ENCODE measurements around the gene WDFY4. TPM values are rescaled to one million over a fixed set of nuclear protein-coding genes. Genes with fewer than 3 reads are reported as not detected.

The WDFY4 gene
- total RNA-seq, 1 donor from 2014 or later: 0.25 TPM

GRCh38 chr10:48943096-48943495 is 258.4 kb downstream of the WDFY4 start:
- no peak for DNase-seq (ENCODE audit: low read depth)
- Mint-ChIP-seq H3K4me3 (ENCODE audit: unreplicated experiment) (no peak overlapping the region), H3K4me1 (ENCODE audit: low read depth, unreplicated experiment) (no peaks in the 10 kb centered on the region), H3K36me3 (ENCODE audit: low read depth, unreplicated experiment) (no peaks in the 10 kb centered on the region), H3K27ac (ENCODE audit: unreplicated experiment) (no peak overlapping the region), H3K27me3 (ENCODE audit: low read depth, unreplicated experiment) (peaks cover 32% of the 10 kb centered on the region), H3K9me3 (ENCODE audit: unreplicated experiment) (no peaks in the 10 kb centered on the region)
- no peaks in the 10 kb centered on the region for H4K20me1 ChIP-seq (ENCODE audit: insufficient read depth, low read length)
- H3K27ac ChIP-seq (ENCODE audit: low read depth, low read length): no peak overlapping the region
- H3K9me3 ChIP-seq (ENCODE audit: insufficient read depth, low read depth, low read length): no peaks in the 10 kb centered on the region
- H3K9ac ChIP-seq (ENCODE audit: low read length): no peak overlapping the region
- H3K4me2 ChIP-seq (ENCODE audit: low read length): no peak overlapping the region
- H2AFZ ChIP-seq (ENCODE audit: low read depth, low read length): no peak overlapping the region
- H3K4me1 ChIP-seq (ENCODE audit: insufficient read depth, low read length): no peaks in the 10 kb centered on the region
- no peaks in the 10 kb centered on the region for H3K79me2 ChIP-seq (ENCODE audit: insufficient read depth, low read length)
- no peak overlapping the region for H3K4me3 ChIP-seq (ENCODE audit: insufficient read depth, low read depth, low read length)
- H3K36me3 ChIP-seq (ENCODE audit: insufficient read depth, low read length): no peaks in the 10 kb centered on the region
- no peaks in the 10 kb centered on the region for H3K27me3 ChIP-seq (ENCODE audit: insufficient read depth, low read length)
- no peak for TF ChIP-seq EZH2 (IDR thresholded peaks at IDR 0.05; ENCODE audit: insufficient read depth, low read length)
- TF ChIP-seq, protein P1, sequence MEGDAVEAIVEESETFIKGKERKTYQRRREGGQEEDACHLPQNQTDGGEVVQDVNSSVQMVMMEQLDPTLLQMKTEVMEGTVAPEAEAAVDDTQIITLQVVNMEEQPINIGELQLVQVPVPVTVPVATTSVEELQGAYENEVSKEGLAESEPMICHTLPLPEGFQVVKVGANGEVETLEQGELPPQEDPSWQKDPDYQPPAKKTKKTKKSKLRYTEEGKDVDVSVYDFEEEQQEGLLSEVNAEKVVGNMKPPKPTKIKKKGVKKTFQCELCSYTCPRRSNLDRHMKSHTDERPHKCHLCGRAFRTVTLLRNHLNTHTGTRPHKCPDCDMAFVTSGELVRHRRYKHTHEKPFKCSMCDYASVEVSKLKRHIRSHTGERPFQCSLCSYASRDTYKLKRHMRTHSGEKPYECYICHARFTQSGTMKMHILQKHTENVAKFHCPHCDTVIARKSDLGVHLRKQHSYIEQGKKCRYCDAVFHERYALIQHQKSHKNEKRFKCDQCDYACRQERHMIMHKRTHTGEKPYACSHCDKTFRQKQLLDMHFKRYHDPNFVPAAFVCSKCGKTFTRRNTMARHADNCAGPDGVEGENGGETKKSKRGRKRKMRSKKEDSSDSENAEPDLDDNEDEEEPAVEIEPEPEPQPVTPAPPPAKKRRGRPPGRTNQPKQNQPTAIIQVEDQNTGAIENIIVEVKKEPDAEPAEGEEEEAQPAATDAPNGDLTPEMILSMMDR (IDR thresholded peaks at IDR 0.05; ENCODE audit: insufficient read depth, low read depth, low read length): no peak
- no peak for FAIRE-seq

DNA sequence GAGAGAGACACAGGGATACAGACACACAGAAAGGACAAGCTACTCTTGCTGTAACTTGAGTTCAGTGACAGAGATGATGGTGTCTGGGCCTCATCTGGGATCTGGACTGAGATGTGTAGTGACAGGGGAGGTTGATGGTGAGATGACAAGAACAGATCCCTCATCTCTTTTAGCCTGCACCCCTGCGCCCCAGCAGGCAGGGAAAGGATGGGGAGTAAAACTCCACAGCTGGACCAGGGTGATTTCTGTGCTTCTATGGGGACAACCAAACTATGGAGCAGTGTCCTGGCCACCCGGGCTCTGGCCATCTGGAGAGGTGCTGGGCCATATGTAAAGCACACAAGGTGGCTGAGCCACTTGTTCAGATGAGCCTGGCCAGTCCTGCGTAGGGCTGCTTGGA is 259.5 kb downstream of the WDFY4 start:
- no peak for DNase-seq (ENCODE audit: low read depth)
- no peaks in the 10 kb centered on the region for H3K4me1 Mint-ChIP-seq (ENCODE audit: low read depth, unreplicated experiment)
- no peaks in the 10 kb centered on the region for H3K79me2 ChIP-seq (ENCODE audit: insufficient read depth, low read length)
- H3K9me3 Mint-ChIP-seq (ENCODE audit: unreplicated experiment): no peaks in the 10 kb centered on the region
- H3K27ac Mint-ChIP-seq (ENCODE audit: unreplicated experiment): no peak overlapping the region
- H3K27me3 Mint-ChIP-seq (ENCODE audit: low read depth, unreplicated experiment): peaks cover 34% of the 10 kb centered on the region
- no peak for FAIRE-seq
- H3K36me3 Mint-ChIP-seq (ENCODE audit: low read depth, unreplicated experiment): no peaks in the 10 kb centered on the region
- H3K9ac ChIP-seq (ENCODE audit: low read length): no peak overlapping the region
- H3K36me3 ChIP-seq (ENCODE audit: insufficient read depth, low read length): no peaks in the 10 kb centered on the region
- TF ChIP-seq, protein P1 (IDR thresholded peaks at IDR 0.05; ENCODE audit: insufficient read depth, low read depth, low read length): no peak
- TF ChIP-seq EZH2 (IDR thresholded peaks at IDR 0.05; ENCODE audit: insufficient read depth, low read length): no peak
- no peak overlapping the region for H3K4me3 ChIP-seq (ENCODE audit: insufficient read depth, low read depth, low read length)
- no peak overlapping the region for H2AFZ ChIP-seq (ENCODE audit: low read depth, low read length)
- peaks cover 2% of the 10 kb centered on the region for H3K27me3 ChIP-seq (ENCODE audit: insufficient read depth, low read length)
- no peaks in the 10 kb centered on the region for H4K20me1 ChIP-seq (ENCODE audit: insufficient read depth, low read length)
- H3K4me3 Mint-ChIP-seq (ENCODE audit: unreplicated experiment): no peak overlapping the region
- no peak overlapping the region for H3K27ac ChIP-seq (ENCODE audit: low read depth, low read length)
- H3K4me1 ChIP-seq (ENCODE audit: insufficient read depth, low read length): no peaks in the 10 kb centered on the region
- no peaks in the 10 kb centered on the region for H3K9me3 ChIP-seq (ENCODE audit: insufficient read depth, low read depth, low read length)
- H3K4me2 ChIP-seq (ENCODE audit: low read length): no peak overlapping the region

DNA sequence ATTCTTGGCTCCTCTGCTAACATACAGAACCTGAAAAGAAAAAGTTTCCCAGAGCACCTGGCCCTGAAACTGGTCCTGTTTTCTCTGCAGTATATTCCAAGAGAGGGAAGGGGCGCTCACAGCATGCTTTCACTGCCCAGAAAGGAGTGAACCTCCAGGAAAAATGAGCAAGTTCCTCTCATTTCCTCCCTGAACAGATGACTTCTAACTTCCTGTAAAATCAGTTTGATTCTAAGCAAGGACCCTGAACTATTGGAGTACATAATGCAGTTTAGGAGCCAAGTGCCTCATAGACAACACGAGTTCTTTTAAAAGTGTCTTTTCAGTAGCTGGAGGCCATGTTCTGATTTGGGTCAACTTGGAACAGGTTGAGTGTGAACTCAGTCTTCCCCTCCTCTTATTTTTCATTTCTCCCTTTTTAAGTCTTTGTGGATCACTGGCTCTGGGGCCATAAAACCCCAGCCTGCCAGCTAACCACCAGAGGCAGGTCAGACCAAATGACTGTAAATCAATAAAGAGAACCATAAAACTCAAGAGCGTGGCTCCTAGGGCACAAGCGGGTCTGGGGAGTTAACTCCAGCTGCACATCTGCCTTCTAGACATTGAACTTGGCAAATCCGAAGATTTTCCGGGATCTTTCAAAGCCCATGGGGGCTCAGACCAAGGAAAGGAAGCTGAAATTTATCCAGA is 260.9 kb downstream of the WDFY4 start:
- Mint-ChIP-seq H3K9me3 (ENCODE audit: unreplicated experiment) (no peaks in the 10 kb centered on the region), H3K4me3 (ENCODE audit: unreplicated experiment) (no peak overlapping the region), H3K36me3 (ENCODE audit: low read depth, unreplicated experiment) (no peaks in the 10 kb centered on the region), H3K4me1 (ENCODE audit: low read depth, unreplicated experiment) (no peaks in the 10 kb centered on the region), H3K27me3 (ENCODE audit: low read depth, unreplicated experiment) (peaks cover 25% of the 10 kb centered on the region), H3K27ac (ENCODE audit: unreplicated experiment) (no peak overlapping the region)
- H3K27ac ChIP-seq (ENCODE audit: low read depth, low read length): no peak overlapping the region
- TF ChIP-seq, protein P1 (IDR thresholded peaks at IDR 0.05; ENCODE audit: insufficient read depth, low read depth, low read length): no peak
- no peak for TF ChIP-seq EZH2 (IDR thresholded peaks at IDR 0.05; ENCODE audit: insufficient read depth, low read length)
- no peaks in the 10 kb centered on the region for H4K20me1 ChIP-seq (ENCODE audit: insufficient read depth, low read length)
- no peaks in the 10 kb centered on the region for H3K79me2 ChIP-seq (ENCODE audit: insufficient read depth, low read length)
- H3K9me3 ChIP-seq (ENCODE audit: insufficient read depth, low read depth, low read length): no peaks in the 10 kb centered on the region
- no peak overlapping the region for H3K4me2 ChIP-seq (ENCODE audit: low read length)
- DNase-seq (ENCODE audit: low read depth): no peak
- H3K36me3 ChIP-seq (ENCODE audit: insufficient read depth, low read length): no peaks in the 10 kb centered on the region
- no peak overlapping the region for H3K4me3 ChIP-seq (ENCODE audit: insufficient read depth, low read depth, low read length)
- no peak for FAIRE-seq
- H2AFZ ChIP-seq (ENCODE audit: low read depth, low read length): no peak overlapping the region
- H3K27me3 ChIP-seq (ENCODE audit: insufficient read depth, low read length): peaks cover 2% of the 10 kb centered on the region
- H3K4me1 ChIP-seq (ENCODE audit: insufficient read depth, low read length): no peaks in the 10 kb centered on the region
- no peak overlapping the region for H3K9ac ChIP-seq (ENCODE audit: low read length)

Data from astrocyte (in vitro differentiated cells and primary cell).